HFFc6 (cell line): ENCODE measurements around the gene AK3. TPM values are rescaled to one million over a fixed set of nuclear protein-coding genes. Genes with fewer than 3 reads are reported as not detected.
A peak's percentile ranks its signal among the peaks of the same experiment; 100 is the strongest.
"Not testable (repeated sequence)": the region's sequence is repeated elsewhere in the genome, so short reads cannot be mapped to it uniquely, and the experiment has no call there.

Source experiments
- DNase-seq: peaks from one replicate; pipeline ENCODE4 v3.0.0-alpha.2; 2018
- H3K27ac Mint-ChIP-seq: 2 replicates; pipeline ENCODE4 v1.8.0; 2020; ENCODE audit warnings: mild to moderate bottlenecking, mixed read lengths
- H3K27me3 Mint-ChIP-seq: 2 replicates; pipeline ENCODE4 v1.8.0; 2021; ENCODE audit warnings: mild to moderate bottlenecking, moderate library complexity, mixed read lengths; ENCODE audit not compliant: insufficient read depth
- H3K36me3 Mint-ChIP-seq: 2 replicates; pipeline ENCODE4 v1.8.0; 2021; ENCODE audit warnings: low read depth, mixed read lengths
- H3K4me1 Mint-ChIP-seq: 2 replicates; pipeline ENCODE4 v1.8.0; 2020; ENCODE audit warnings: low read depth, mixed read lengths
- H3K4me3 Mint-ChIP-seq: 2 replicates; pipeline ENCODE4 v1.8.0; 2020; ENCODE audit warnings: mild to moderate bottlenecking, moderate library complexity, mixed read lengths
- H3K9me3 Mint-ChIP-seq: 2 replicates; pipeline ENCODE4 v1.8.0; 2020; ENCODE audit warnings: mild to moderate bottlenecking, mixed read lengths
- CTCF ChIP-seq: fragments of 200-600 bp; sonication (generic); IDR thresholded peaks from 2 replicates; pipeline ENCODE4 v1.5.0; 2021; ENCODE audit warnings: antibody characterized with exemption, mild to moderate bottlenecking
- long read RNA-seq: library from polyadenylated mRNA; unstranded; transcript quantifications from one replicate; pipeline ENCODE4 v2.0.0, GENCODE V29; 2019
- total RNA-seq, 6 experiments: library from RNA; stranded (reverse); fragmentation: NEBNext Ultra II Directional; extraction: Animal tissue kit (Norgen Biotek cat#: 25700); gene quantifications; 2 replicates in 1 of 6; 3 replicates in 5 of 6; pipeline ENCODE4 v1.2.3, GENCODE V29; 2021

The AK3 gene
- 10 to 100 TPM; 42.2 to 46.0 (median 43.5) TPM for total RNA-seq
- long read RNA-seq, transcript AK3-202 (5 exons, 2,736 nt) = major isoform, 70 of 88 reads
- long read RNA-seq, partial matches to known transcripts = 0 of 88 reads
- long read RNA-seq, other reads (novel, unspliced or antisense) = 16 of 88 reads

- TF ChIP-seq CTCF = peak; percentile 39; the same call in 1 of the 2 replicates
- H3K36me3 Mint-ChIP-seq = no peaks in the 10 kb centered on the region
- H3K27me3 Mint-ChIP-seq = no peaks in the 10 kb centered on the region
- peak; percentile 71 for DNase-seq
- H3K4me3 Mint-ChIP-seq = peak within 1 kb of the TSS; percentile 91
- peaks cover 33% of the 10 kb centered on the region for H3K4me1 Mint-ChIP-seq
- peak within 1 kb of the TSS; percentile 77 for H3K27ac Mint-ChIP-seq
- H3K9me3 Mint-ChIP-seq = no peaks in the 10 kb centered on the region
These were observed at the start of gene AK3 for GRCh38 chr9:4740638-4741364. Gene AK3, minus strand, starts transcription at chr9:4741202. Its CDS starts 115 bp downstream, at chr9:4741087.

- no peaks in the 10 kb centered on the region for H3K9me3 Mint-ChIP-seq
- no peak overlapping the region for H3K27ac Mint-ChIP-seq
- no peaks in the 10 kb centered on the region for H3K36me3 Mint-ChIP-seq
- peaks cover 9% of the 10 kb centered on the region for H3K4me1 Mint-ChIP-seq
- no peak for TF ChIP-seq CTCF
- no peak for DNase-seq
- peaks cover 6% of the 10 kb centered on the region for H3K27me3 Mint-ChIP-seq
- H3K4me3 Mint-ChIP-seq = no peak overlapping the region
These were observed 47.7 kb upstream of the AK3 start for GRCh38 chr9:4788703-4789102.

GRCh38 chr9:4787876-4788275 is 46.9 kb upstream of the AK3 start:
- no peak for TF ChIP-seq CTCF
- Mint-ChIP-seq H3K27ac (no peak overlapping the region), H3K4me1 (peaks cover 8% of the 10 kb centered on the region), H3K27me3 (peaks cover 13% of the 10 kb centered on the region), H3K9me3 (no peaks in the 10 kb centered on the region), H3K4me3 (no peak overlapping the region), H3K36me3 (no peaks in the 10 kb centered on the region)
- no peak for DNase-seq

GRCh38 chr9:4786599-4786998 is 45.6 kb upstream of the AK3 start:
- no peak overlapping the region for H3K4me3 Mint-ChIP-seq
- H3K36me3 Mint-ChIP-seq = no peaks in the 10 kb centered on the region
- no peak overlapping the region for H3K27ac Mint-ChIP-seq
- TF ChIP-seq CTCF = no peak
- peaks cover under 1% of the 10 kb centered on the region for H3K4me1 Mint-ChIP-seq
- no peaks in the 10 kb centered on the region for H3K9me3 Mint-ChIP-seq
- DNase-seq = no peak
- peaks cover 13% of the 10 kb centered on the region for H3K27me3 Mint-ChIP-seq

GRCh38 chr9:4784403-4784802 is 43.4 kb upstream of the AK3 start:
- Mint-ChIP-seq H3K4me3 (no peak overlapping the region), H3K36me3 (no peaks in the 10 kb centered on the region), H3K27ac (no peak overlapping the region), H3K4me1 (no peaks in the 10 kb centered on the region), H3K9me3 (no peaks in the 10 kb centered on the region), H3K27me3 (peaks cover 25% of the 10 kb centered on the region)
- TF ChIP-seq CTCF = no peak
- DNase-seq = no peak

- H3K4me1 Mint-ChIP-seq, H3K4me3 Mint-ChIP-seq, H3K27ac Mint-ChIP-seq, DNase-seq, H3K36me3 Mint-ChIP-seq, H3K9me3 Mint-ChIP-seq: not testable (repeated sequence)
- peaks cover 26% of the 10 kb centered on the region for H3K27me3 Mint-ChIP-seq
These were observed 42.2 kb upstream of the AK3 start for GRCh38 chr9:4783191-4783590.
